Ishikawa (cell line): ENCODE measurements around the gene HAUS2.

Source experiments
- CEBPB ChIP-seq: IDR thresholded peaks from 2 replicates; pipeline ENCODE4 v1.6.1; 2012
- EP300 ChIP-seq: IDR thresholded peaks from 2 replicates; pipeline ENCODE4 v1.6.1; 2012; ENCODE audit warnings: borderline replicate concordance
- FOXM1 ChIP-seq: IDR thresholded peaks from 2 replicates; pipeline ENCODE4 v1.6.1; 2012; ENCODE audit warnings: low read depth, borderline replicate concordance
- MAX ChIP-seq: IDR thresholded peaks from 2 replicates; pipeline ENCODE4 v1.6.1; 2012
- NFIC ChIP-seq: IDR thresholded peaks from 2 replicates; pipeline ENCODE4 v1.6.1; 2012
- RAD21 ChIP-seq: IDR thresholded peaks from 2 replicates; pipeline ENCODE4 v1.6.1; 2012; ENCODE audit warnings: low read depth
- REST ChIP-seq: IDR thresholded peaks from 2 replicates; pipeline ENCODE4 v1.6.1; 2012; ENCODE audit warnings: low read depth, mild to moderate bottlenecking
- TAF1 ChIP-seq: IDR thresholded peaks from 2 replicates; pipeline ENCODE4 v1.6.1; 2012; ENCODE audit warnings: low read depth, mild to moderate bottlenecking
- TEAD4 ChIP-seq: IDR thresholded peaks from 2 replicates; pipeline ENCODE4 v1.6.1; 2012
- YY1 ChIP-seq: IDR thresholded peaks from 2 replicates; pipeline ENCODE4 v1.6.1; 2012; ENCODE audit warnings: low read depth
- TF ChIP-seq, protein P1 (sequence below): IDR thresholded peaks from 2 replicates; pipeline ENCODE4 v1.6.1; 2012

GRCh38 chr15:42558739-42559138 is 10.1 kb downstream of the HAUS2 start:
- TF ChIP-seq RAD21: no peak
- TF ChIP-seq, protein P1, sequence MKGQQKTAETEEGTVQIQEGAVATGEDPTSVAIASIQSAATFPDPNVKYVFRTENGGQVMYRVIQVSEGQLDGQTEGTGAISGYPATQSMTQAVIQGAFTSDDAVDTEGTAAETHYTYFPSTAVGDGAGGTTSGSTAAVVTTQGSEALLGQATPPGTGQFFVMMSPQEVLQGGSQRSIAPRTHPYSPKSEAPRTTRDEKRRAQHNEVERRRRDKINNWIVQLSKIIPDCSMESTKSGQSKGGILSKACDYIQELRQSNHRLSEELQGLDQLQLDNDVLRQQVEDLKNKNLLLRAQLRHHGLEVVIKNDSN: no peak
- TF ChIP-seq REST: no peak
- TF ChIP-seq CEBPB: no peak
- no peak for TF ChIP-seq EP300
- no peak for TF ChIP-seq MAX
- TF ChIP-seq FOXM1: no peak
- no peak for TF ChIP-seq TEAD4
- no peak for TF ChIP-seq NFIC
- no peak for TF ChIP-seq TAF1
- TF ChIP-seq YY1: no peak
